SU-DHL-6 (cell line): Measurements from ENCODE around the gene ANO10.

ENCODE experiments used
- EZH2phosphoT487 ChIP-seq: fragments of 200-600 bp; sonication (generic), shearing (Covaris generic); conservative IDR thresholded peaks from 2 replicates; pipeline ENCODE4 v1.6.1; 2018; ENCODE audit warnings: mild to moderate bottlenecking, antibody characterized with exemption, low read length, moderate library complexity, mixed read lengths
- TF ChIP-seq, protein P1 (sequence below): fragments of 200-600 bp; sonication (generic); IDR thresholded peaks from one replicate; pipeline ENCODE4 v1.5.1; 2017; ENCODE audit warnings: antibody characterized with exemption, mild to moderate bottlenecking, low read length, moderate library complexity; ENCODE audit not compliant: insufficient read depth, poor library complexity, severe bottlenecking

DNA sequence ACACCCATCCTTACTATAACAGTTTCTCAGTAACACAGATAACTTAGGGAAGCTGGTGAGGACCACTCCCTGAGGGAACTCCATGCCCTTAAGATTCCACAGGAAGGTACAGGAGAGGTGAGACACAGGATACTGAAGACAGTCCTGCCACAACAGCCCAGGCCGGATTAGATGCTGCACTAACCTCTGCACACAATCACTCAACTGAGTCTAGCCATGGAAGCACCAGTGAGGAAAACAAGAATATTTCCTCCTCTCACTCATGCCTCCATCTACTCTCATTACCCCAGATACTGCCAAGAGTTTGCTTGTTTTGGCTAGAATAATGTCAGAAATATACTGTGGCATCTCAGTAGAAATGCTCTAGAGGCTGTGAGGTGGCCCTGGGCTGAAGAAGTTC is 3.7 kb downstream of the ANO10 start:
- TF ChIP-seq EZH2phosphoT487, result no peak
- TF ChIP-seq, protein P1, sequence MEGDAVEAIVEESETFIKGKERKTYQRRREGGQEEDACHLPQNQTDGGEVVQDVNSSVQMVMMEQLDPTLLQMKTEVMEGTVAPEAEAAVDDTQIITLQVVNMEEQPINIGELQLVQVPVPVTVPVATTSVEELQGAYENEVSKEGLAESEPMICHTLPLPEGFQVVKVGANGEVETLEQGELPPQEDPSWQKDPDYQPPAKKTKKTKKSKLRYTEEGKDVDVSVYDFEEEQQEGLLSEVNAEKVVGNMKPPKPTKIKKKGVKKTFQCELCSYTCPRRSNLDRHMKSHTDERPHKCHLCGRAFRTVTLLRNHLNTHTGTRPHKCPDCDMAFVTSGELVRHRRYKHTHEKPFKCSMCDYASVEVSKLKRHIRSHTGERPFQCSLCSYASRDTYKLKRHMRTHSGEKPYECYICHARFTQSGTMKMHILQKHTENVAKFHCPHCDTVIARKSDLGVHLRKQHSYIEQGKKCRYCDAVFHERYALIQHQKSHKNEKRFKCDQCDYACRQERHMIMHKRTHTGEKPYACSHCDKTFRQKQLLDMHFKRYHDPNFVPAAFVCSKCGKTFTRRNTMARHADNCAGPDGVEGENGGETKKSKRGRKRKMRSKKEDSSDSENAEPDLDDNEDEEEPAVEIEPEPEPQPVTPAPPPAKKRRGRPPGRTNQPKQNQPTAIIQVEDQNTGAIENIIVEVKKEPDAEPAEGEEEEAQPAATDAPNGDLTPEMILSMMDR, result no peak
